ENCODE measurements around the gene VTN.

GRCh38 chr17:28335201-28335958 lies 34.7 kb downstream of the VTN start, which contains the start of the genes IFT20 and TNFAIP1:
- TF ChIP-seq CTCF (conservative IDR thresholded peaks at IDR 0.05) (no peak), ZFX (IDR thresholded peaks at IDR 0.05) (peak; percentile 43; the same call in 1 of the 2 replicates)
